Kidney epithelial cell (primary cell): ENCODE data around the gene SORCS2. TPM values are rescaled to one million over a fixed set of nuclear protein-coding genes. Genes with fewer than 3 reads are reported as not detected.

Experiments used
- DNase-seq: peaks from one replicate; pipeline ENCODE4 v3.0.0-alpha.2; 2010; ENCODE audit warnings: low read depth
- H3K27me3 ChIP-seq: 2 replicates; pipeline ENCODE4 v1.6.0; 2011; ENCODE audit warnings: low read length; ENCODE audit not compliant: control insufficient read depth, insufficient read depth
- H3K36me3 ChIP-seq: 2 replicates; pipeline ENCODE4 v1.5.1; 2011; ENCODE audit warnings: low read length; ENCODE audit not compliant: control insufficient read depth, insufficient read depth
- H3K4me3 ChIP-seq: 2 replicates; pipeline ENCODE4 v1.5.1; 2011; ENCODE audit warnings: low read depth, mild to moderate bottlenecking, control low read depth, low read length
- CTCF ChIP-seq: IDR thresholded peaks from 2 replicates; pipeline ENCODE4 v1.5.1; 2011; ENCODE audit warnings: mild to moderate bottlenecking, moderate library complexity, low read length, control low read depth, inconsistent platforms; ENCODE audit not compliant: insufficient read depth, poor library complexity, severe bottlenecking
- total RNA-seq: library from RNA; depleted of rRNA; stranded (reverse); fragments of >200 nt; gene quantifications from 2 replicates; pipeline ENCODE4 v1.2.3, GENCODE V29; 2015

Gene SORCS2
- total RNA-seq, 1 donor from 2014 or later = 1.4 TPM

- no peak for TF ChIP-seq CTCF
- Histone ChIP-seq H3K27me3 (peaks cover 26% of the 10 kb centered on the region), H3K4me3 (no peak overlapping the region), H3K36me3 (no peaks in the 10 kb centered on the region)
- no peak for DNase-seq
Observed at GRCh38 chr4:7366180-7366945, 174.0 kb downstream of the SORCS2 start.

GRCh38 chr4:7366954-7367353 is 174.6 kb downstream of the SORCS2 start:
- DNase-seq = no peak
- no peak for TF ChIP-seq CTCF
- H3K27me3 ChIP-seq = peaks cover 26% of the 10 kb centered on the region

GRCh38 chr4:7367406-7367805 is 175.1 kb downstream of the SORCS2 start:
- no peak for DNase-seq
- Histone ChIP-seq H3K27me3 (peaks cover 26% of the 10 kb centered on the region), H3K4me3 (no peak overlapping the region), H3K36me3 (no peaks in the 10 kb centered on the region)
- TF ChIP-seq CTCF = no peak

More at GRCh38 chr4:7366954-7367353, 174.6 kb downstream of the SORCS2 start:
- Histone ChIP-seq H3K36me3 (no peaks in the 10 kb centered on the region), H3K4me3 (no peak overlapping the region)

DNA sequence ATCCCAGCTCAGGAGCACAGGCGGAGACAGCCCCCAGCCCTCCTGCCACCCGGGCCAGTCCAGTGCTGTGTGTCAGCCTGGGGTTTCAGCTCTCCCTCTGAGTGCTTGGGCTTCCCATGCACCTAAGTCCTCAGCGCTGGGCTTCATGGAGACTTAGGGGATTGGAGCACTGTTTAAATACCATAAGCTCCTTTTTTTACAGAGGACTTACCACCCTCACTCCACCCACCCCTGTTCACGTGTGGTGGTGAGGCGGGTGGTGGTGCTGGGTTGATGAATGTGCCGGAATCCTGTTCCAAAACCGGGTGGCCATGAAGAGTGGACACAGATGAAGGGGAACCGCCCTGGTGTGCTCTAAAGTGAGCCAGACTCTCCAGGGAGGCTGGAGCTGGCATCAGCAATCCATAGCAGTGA is 175.5 kb downstream of the SORCS2 start:
- no peak for TF ChIP-seq CTCF
- H3K4me3 ChIP-seq = no peak overlapping the region
- no peak for DNase-seq
- H3K36me3 ChIP-seq = no peaks in the 10 kb centered on the region
- H3K27me3 ChIP-seq = peaks cover 26% of the 10 kb centered on the region

GRCh38 chr4:7368296-7368695 is 176.0 kb downstream of the SORCS2 start:
- H3K4me3 ChIP-seq = no peak overlapping the region
- H3K27me3 ChIP-seq = peaks cover 26% of the 10 kb centered on the region
- H3K36me3 ChIP-seq = no peaks in the 10 kb centered on the region
- no peak for TF ChIP-seq CTCF
- no peak for DNase-seq

- TF ChIP-seq CTCF = no peak
- Histone ChIP-seq H3K27me3 (peaks cover 26% of the 10 kb centered on the region), H3K36me3 (no peaks in the 10 kb centered on the region), H3K4me3 (no peak overlapping the region)
- no peak for DNase-seq
Observed at GRCh38 chr4:7369511-7369910, 177.2 kb downstream of the SORCS2 start.
